ENCODE results near the gene TRAPPC2.
"Not testable (repeated sequence)": the region's sequence is repeated elsewhere in the genome, so short reads cannot be mapped to it uniquely, and the experiment has no call there.

The TRAPPC2 gene

DNA sequence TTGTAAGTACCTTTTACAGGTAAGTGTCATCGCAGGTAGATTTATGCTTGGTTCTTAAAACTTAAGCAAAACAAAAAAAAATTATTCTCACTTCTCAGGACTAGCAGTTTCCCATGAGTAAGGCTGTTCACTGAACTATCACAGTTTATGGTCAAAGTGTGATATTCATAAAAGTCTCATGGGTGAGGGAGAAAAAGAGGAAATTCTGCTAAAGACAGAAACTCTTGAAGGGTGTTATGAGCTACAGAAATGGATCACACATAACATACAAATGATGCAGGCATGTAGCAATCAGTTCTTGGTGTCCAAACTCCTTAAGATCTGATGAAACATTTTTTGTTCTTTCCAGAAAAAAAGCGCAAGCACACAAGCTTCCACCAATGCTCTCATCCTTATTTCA lies 37.0 kb downstream of the TRAPPC2 start:
- FAIRE-seq = no peak

DNA sequence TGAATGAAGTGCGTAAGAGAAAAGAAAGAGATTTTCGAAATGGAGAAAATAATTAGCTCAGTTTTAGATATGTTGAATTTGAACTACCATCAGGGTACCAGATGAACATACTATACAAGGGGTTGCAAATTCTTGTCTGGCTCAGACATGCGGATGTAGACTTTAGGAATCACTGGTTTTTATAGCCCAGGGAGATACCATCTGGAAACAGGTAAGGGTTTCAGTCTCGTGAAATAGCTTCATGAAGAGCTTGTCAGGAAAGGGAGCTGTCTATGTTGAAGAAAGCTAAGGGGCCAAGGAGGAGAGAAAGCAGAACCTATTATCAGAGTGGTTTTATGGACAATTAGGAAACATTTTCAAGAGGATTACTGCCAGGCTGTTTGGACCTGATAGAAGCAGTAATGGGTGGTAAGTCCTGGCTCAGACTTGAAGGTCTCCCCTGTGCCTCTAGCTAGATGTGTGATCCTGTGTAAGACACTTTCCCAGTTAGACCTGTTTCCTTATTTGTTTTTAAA lies 38.8 kb downstream of the TRAPPC2 start:
- no peak for FAIRE-seq

DNA sequence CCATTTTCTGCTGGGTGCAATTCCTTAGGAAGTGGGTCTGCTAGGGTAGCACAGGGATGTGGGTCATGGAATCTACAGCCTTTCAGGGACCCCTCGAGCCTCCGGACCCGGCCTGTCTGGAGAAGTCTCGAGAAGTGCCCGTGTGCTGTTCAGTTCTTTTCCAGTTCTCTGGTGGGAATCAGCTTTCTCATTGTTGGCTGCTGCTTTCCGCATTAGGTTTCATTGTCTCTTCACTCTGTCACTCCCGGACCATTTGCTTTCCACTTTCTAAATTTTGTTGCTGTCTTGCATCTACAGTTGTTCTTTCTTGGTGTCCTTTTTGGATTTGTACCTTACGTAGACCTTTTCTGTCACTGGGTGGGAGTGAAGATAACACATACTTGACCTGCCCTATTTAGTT lies 39.4 kb downstream of the TRAPPC2 start:
- no peak for FAIRE-seq

DNA sequence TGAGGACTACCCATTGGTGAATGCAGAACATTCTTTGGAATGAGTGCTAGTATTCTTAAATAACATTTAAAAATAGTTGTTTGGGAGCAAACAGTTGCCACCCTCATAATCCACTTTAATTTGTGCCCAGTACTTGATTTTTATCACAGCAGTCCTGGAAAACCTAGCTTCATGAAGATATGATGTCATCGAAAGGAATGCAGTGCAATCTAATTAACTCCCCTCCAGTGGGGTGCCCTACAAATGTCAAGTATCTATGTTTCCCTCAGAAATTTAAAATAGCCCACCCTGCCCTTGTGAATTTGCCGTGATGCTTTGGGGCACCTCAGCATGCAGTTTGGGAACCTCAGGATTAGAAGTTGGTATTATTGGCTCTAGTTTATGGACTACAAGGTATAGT lies 40.1 kb downstream of the TRAPPC2 start:
- no peak for FAIRE-seq

DNA sequence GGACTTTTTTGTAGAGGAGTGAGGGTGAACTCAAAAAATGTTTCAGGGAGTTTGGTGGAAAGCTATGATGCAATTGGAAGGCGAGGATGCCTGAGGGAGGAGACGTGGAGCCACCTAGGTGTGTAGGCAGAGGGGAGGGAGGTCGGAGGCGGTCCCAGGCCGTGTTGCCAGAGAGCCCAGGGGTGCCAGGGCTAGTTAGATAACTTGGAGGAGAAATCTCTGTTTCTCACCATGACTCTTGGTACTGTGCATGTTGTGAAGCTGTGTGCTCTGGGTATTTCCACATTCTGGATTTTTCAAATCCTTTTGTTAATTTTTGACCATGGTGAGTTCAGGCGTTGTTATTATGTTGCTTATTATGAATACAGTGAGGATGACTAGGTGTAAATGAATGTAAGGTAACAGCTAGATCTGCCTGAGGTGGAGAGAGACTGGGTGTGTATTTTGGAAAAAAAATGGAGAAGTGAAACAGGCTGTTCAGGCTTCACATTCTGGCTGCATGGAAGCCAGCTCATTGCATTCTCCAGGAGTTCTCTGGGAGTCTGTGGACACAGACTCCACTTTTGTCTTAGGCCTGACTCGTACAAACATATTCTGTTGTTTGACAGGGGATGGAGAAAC lies 41.0 kb downstream of the TRAPPC2 start:
- FAIRE-seq = no peak

DNA sequence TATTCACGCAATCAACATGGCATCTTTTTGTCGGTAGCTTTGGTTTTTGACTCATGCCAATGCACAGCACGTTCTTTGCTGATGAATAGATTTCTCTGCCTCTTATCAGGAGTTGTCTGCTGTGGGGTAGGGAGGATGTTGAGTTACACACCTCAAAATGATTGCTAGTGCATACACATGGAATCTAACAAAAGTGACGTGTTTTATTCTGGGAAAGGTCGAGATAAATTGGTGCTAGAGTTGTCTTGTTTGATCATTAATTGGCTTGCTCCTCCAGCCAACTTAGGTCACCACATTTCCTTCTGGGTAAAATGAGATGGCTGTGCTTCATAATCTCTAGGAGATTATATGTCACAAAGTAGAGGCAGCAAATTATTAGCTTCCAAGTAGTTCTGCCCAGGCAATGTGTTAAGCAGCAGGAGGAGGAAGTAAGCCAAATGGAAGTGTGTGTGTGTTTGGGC lies 41.6 kb downstream of the TRAPPC2 start:
- FAIRE-seq = no peak

DNA sequence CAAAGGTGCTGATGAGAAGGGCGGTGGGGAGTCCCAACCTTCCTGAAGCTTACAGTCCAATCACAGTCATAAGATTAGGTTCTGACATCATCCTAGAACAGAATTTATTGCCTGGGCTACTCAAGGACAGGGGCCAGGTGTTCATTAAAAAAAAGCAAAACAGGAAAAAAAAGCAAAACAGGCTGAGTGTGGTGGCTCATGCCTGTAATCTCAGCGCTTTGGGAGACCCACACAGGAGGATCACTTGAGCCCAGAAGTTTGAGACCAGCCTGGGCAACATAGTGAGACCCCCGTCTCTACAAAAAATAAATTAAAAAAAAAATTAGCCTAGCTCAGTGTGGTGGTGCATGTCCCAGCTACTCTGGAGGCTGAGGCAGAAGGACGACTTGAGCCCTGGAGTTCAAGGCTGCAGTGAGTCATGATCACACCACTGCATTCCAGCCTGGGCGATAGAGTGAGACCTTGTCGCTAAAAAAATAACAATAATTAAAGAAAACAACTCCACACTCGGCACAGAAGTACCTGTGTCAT lies 42.5 kb downstream of the TRAPPC2 start:
- no peak for FAIRE-seq

DNA sequence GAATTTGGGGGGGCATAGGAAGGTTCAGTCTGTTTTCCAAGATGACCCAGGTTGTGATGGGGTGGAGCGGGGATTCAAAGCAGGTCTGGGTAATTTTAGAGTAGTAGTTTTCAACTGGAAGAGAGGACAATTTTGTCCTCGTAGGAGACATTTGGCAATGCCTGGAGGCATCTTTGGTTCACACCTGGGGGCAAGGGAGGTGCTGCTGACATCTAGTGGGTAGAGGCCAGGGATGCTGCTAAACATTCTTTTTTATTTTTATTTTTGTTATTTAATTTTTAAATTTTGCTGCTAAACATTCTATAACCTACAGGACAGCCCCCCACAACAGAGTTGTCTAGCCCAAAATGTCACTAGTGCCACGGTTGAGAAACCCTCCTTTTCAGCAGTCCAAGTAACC lies 43.6 kb downstream of the TRAPPC2 start:
- no peak for FAIRE-seq

DNA sequence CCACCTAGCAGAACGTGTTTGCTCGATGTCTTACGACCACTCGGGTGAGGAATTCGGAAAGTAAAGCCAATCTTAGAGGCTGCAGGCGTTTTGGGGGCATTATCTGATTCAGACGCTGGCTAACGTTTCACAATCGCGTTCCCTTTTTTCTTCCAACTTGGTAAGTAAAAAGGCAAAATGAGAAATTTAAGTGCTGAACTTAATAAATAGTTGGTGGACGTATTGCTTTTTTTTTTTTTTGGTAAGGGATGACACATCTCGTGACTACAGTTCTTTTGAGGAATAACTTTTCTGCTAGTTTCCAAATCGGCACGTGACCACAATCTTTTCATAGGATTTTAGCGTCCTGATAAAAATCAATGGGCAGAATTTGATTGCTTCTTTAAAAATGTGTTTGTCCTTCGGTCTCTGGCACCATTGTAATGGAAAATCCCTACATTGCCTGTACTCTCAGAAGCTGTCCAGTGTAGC lies 44.6 kb downstream of the TRAPPC2 start:
- peak; percentile 24 for FAIRE-seq

DNA sequence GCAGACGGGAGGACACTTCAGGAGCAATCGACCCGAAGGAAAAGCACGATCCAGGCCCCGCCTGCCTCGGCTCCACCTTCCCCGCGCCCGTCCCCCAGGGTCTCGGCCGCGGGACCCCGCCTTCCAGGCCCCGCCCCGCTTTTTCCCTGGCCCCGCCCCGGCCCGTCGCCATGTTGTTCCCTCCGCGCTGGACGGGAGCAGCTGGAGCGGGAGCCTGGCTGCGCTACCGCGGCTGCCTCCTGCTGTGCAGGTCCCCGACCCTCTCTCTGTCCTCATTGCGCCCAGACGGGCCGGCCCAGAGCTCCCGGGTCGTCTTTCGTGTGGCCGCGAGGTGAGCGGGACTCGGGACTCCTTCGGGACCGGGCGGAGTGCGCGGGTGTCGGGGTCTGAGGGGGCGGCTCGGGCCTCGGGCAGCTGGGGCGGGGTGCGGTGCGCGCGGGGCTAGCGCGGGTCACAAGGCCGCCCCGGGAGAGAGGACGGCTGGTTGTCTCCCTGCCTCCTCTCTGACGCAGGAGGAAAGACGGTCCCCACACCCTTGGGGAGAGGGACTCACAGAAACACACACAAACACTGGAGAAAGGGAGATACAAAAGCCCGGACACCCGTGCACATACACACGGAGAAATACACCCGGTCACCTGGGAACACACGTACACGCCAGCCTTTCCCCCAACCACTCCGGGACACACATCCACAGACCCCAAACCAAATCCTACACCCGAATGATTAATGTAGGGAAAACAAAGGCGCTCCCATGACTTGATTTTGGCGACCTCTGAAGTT lies 45.3 kb downstream of the TRAPPC2 start, which contains the start of gene RAB9A:
TSS of gene RAB9A (plus strand) at position 171 of the 783 bp plus-strand sequence. CDS start 19,619 bp downstream, outside the sequence.
- FAIRE-seq = no peak

DNA sequence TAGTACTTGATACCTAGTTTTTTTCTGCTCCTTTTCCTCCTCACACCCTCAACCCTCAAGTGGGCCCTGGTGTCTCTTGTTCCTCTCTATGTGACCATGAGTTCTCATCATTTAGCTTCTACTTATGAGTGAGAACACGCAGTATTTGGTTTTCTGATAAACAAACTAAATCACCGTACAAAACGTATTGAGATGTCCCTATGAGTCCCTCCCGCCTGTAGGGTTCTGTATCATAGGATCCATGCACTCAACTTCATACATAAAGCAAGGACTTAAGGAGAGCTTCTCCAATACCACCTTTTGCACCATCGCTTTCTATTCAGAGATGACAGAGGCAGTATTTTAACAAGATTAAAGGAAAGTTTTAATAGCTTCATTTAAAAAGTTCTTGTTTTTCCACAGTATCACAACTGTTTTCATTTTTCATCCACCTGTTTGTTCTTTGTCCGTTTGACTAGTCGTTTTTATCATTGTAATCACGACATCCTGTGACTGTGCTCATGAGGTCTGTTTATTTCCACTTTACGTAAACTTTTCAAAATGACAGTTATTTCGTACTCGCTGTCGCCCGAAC lies 45.9 kb downstream of the TRAPPC2 start:
- peak; percentile 45 for FAIRE-seq

DNA sequence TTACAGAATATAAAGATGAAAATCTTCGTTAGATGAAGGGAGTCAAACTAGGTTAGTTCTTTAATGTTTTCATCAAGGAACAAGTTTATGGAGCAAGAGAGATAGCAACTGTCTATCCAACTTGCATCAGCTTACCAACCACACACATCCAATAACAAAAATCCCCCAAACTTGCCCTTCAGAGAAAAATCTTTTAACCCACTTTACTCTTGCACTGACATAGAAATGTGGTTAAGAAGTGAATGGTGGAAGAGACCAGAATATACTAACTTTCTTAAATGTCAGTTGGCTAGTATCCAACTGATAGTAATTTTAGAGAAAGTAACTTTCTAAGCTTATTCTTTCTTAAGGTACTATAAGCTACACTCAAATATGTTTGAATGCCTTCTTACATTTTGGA lies 47.2 kb downstream of the TRAPPC2 start:
- FAIRE-seq = peak; percentile 80

DNA sequence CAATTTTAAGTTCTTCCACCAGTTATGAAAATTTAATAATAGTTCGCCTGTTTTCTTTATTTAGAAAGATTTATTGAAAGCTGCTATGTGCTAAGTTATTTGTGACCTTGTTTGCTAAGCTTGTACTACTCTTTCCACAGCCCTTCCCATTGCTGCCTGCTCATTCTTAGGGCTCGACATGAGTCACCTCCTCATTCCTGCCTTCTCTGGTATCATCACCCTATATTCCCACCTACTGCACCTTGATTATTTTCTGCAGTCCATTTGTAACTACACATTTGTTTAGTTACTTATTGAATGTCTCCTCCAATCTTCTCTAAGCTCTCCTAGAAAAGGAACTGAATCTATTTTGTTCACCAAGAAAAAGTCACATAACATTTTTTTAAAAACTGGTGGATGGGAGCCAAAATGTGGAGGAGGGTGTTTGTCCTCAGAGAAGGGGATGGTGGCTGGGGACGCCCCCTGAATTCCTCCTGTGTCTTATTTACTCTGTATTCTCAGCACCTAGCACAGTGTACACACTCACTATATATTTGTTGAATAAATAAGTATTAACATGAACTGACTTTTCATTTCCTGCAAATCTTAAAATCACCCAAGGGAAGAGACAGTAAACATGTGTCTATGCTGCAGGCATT lies 49.2 kb downstream of the TRAPPC2 start:
- no peak for FAIRE-seq

DNA sequence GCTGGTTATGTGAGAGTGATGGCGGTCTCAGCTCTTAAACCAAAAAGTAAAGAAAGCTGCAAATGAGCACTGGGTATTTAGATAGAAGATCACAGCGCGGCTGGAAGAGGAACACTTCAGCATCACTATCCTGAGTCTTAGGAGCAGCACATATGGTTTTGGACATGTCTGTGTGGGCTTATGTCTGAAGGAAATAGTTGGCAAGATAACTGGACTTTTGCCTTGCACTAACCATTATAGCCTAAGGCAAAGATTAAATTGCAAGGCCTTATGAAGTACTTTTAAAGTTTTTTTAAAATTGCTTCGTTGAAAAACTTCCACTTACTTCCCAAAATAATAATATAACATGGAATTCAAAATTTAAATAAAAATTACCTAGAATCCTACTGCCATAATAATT lies 50.1 kb downstream of the TRAPPC2 start:
- FAIRE-seq = no peak

DNA sequence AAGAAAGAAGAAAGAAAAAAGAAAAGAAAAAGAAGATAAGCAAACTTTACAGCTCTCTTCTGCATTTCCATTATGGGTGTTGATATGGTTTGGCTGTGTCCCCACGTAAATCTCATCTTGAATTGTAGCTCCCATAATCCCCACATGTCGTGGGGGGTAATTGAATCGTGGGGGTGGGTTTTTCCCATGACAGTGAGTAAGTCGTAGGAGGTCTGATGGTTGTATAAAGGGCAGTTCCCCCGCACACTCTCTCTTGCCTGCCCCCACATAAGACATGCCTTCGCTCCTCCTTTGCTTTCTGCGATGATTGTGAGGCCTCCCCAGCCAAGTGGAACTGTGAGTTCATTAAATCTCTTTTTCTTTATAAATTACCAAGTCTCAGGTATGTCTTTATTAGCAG lies 52.8 kb downstream of the TRAPPC2 start:
- FAIRE-seq = no peak

DNA sequence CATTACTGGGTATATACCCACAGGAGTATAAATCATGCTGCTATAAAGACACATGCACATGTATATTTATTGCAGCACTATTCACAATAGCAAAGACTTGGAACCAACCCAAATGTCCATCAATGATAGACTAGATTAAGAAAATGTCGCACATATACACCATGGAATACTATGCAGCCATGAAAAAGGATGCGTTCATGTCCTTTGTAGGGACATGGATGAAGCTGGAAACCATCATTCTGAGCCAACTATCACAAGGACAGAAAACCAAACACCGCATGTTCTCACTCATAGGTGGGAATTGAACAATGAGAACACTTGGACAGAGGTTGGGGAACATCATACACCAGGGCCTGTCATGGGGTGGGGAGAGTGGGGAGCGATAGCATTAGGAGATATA lies 54.7 kb downstream of the TRAPPC2 start:
- not testable (repeated sequence) for FAIRE-seq

DNA sequence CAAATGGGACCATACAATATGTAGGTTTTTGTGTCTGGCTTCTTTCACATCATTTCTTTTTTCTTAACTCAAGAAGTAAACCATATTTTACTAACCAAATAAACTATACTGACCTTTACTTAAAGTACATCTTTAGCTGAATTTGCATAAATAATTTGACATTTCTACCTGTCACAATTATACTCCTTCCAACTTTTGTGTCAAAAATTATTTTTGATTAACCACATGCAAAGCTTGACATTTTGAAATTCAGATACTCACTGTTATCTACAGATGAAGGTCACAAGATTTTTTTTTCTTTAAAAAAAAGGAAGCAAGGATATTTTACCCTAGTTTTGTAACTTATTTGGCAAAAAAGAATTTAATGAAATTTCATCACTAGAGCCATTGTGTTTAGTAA lies 57.5 kb downstream of the TRAPPC2 start:
- peak; percentile 24 for FAIRE-seq

DNA sequence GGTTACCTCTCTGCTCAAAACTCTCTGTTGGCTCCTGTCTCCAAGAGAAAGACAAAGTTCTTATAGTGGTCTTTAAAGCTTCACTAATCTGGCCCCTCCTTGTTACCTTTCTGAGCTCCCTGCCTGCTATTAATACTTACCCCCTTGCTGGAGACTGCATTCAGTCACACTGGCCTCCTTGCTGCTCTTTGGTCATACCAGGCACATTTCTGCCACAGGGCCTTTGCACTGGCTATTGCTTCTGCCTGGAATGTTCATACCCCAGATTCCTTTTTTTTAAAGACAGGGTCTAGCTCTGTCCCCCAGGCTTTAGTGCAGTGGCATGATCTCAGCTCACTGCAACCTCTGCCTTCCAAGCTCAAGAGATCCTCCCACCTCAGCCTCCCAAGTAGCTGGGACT lies 61.4 kb downstream of the TRAPPC2 start:
- FAIRE-seq = no peak

DNA sequence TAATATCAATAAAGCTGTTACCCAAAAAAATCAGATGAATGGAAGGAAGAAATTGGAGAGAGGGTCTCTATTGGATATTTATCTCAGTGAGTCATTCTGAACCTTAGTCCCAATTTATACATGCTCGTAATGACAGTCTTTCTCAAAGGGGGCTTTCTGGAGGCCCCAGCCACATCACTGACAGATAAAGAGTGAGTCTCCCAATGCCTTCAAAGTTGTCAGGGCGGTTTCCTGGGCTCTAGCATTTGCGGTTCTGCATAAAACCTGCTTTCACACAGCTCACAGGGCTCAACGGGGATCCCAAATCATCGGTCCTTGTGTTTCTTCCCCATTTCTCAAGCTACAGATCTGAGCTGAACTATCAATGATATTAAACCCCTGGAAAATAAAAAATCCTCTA lies 64.2 kb downstream of the TRAPPC2 start:
- FAIRE-seq = no peak

DNA sequence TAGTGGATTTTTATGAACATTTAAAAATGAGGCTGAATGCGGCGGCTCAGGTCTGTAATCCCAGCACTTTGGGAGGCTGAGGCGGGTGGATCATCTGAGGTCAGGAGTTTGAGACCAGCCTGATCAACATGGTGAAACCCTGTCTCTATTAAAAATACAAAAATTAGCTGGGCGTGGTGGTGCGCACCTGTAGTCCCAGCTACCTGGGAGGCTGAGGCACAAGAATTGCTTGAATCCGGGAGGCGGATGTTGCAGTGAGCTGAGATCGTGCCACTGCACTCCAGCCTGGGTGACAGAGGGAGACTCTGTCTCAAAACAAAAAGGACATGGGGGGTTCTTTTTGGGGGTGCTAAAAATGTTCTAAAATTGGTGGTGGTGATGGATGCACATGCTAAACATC lies 64.7 kb downstream of the TRAPPC2 start:
- not testable (repeated sequence) for FAIRE-seq

DNA sequence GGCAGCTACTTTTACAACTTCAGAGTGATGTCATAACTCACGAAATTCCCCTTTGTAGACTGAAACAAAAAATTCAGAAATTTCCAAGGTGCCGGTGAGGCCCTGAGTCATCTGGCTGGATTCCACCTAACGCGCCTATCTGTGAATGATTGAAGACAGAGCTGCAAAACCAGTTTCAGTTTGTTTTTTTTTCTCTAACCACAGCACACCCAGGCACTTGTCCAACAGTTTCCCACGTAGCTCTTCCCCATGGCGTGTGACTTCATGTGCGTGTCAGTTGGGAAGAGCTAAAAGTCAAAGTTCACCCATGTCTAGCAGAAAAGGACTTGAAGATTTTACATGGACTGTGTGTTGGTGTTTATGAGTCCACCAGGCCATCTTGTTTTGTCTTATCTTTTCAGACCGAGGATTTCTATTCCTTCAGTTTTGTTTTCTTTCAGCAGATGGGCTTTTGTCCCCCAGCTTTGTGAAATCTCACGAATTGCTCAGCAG lies 65.1 kb downstream of the TRAPPC2 start:
- FAIRE-seq = peak; percentile 95

DNA sequence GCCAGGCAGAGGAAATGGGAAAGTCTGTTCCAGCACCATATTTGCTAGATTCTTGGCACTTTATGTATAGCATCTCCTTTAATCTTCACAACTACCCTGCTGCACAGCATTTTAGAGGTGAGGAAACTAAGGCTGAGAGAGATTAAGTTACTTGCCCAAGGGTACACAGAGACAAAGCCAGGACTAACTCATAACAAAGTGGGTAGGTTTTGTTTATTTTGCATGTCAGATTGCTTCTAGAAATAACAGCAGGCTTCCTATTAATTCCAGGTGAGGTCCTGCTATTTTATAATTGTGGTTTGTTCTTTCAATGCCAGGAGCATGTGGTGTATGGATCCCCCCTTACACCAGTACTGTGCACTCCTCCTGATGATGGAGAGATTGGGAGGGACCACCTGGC lies 66.5 kb downstream of the TRAPPC2 start:
- no peak for FAIRE-seq

DNA sequence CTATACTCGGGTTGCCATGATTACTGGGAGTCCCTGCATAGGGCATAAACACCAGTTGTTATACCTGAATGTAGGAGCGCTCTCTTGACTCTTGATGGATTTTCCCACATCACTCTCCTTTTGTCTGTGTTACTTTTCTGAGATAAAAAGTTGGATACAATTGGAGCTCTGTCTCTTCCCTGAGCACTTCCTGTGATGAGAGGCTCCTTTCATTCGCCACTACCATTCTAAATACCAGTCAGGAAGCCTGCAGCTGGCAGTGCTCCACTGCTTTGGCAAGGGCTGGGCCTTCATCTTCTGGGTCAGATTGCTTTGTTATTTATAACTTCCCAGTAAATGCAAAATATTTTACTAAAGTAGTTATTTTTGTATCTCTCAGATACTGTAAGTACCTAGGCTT lies 67.6 kb downstream of the TRAPPC2 start:
- no peak for FAIRE-seq

Data from colon (tissue), 2 donors.